Measurements from ENCODE around the gene PAK2. TPM values are rescaled to one million over a fixed set of nuclear protein-coding genes. Genes with fewer than 3 reads are reported as not detected.

PAK2 gene
- total RNA-seq, 4 donors from 2014 or later = 69.3 to 127 (median 74.7) TPM

GRCh38 chr3:196757876-196758739, 18.5 kb downstream of the PAK2 start:
- TF ChIP-seq, protein P1, sequence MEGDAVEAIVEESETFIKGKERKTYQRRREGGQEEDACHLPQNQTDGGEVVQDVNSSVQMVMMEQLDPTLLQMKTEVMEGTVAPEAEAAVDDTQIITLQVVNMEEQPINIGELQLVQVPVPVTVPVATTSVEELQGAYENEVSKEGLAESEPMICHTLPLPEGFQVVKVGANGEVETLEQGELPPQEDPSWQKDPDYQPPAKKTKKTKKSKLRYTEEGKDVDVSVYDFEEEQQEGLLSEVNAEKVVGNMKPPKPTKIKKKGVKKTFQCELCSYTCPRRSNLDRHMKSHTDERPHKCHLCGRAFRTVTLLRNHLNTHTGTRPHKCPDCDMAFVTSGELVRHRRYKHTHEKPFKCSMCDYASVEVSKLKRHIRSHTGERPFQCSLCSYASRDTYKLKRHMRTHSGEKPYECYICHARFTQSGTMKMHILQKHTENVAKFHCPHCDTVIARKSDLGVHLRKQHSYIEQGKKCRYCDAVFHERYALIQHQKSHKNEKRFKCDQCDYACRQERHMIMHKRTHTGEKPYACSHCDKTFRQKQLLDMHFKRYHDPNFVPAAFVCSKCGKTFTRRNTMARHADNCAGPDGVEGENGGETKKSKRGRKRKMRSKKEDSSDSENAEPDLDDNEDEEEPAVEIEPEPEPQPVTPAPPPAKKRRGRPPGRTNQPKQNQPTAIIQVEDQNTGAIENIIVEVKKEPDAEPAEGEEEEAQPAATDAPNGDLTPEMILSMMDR (IDR thresholded peaks at IDR 0.05; ENCODE audit: low read depth) = no peak

DNA sequence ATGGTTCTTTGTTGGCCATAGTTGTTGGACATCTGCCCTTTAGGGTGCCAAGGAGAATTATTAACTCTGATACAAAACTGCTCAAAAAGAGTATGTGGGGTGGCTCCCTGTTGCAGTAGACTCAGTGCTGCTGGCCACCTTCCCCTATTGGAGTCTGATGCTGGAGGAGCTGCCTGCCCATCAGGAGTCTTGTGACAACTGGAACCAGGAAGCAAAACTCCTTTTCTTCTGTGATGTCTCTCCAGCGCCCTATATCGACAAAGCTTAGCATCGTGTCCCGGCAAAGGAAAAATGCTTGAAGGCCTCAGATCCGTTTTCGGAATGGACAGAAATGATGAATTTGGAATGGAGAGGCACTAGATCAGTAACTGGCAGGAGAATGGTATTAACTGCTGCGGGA, 23.5 kb downstream of the PAK2 start:
- TF ChIP-seq, protein P1 (IDR thresholded peaks at IDR 0.05; ENCODE audit: low read depth) = no peak

GRCh38 chr3:196765454-196765853, 25.8 kb downstream of the PAK2 start:
- TF ChIP-seq, protein P1 (IDR thresholded peaks at IDR 0.05; ENCODE audit: low read depth) = no peak

DNA sequence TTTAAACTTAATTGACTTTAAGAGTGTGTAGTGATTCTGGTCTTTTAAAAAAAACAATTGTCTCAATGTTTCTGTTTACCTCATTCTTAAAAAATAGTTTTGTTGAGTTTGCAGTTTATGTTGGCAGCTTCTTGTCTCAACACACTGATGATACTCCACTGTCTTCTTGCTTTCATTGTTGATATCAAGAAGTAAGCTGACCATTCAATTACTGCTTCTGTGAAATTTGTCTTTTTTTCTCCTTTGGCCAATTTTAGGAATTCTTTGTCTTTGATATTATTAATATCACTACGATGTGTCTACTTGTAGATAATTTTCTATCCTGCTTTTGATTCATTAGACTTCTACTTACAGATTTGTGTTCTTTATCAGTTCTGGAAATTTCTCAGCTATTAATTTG, 31.4 kb downstream of the PAK2 start:
- TF ChIP-seq, protein P1 (IDR thresholded peaks at IDR 0.05; ENCODE audit: low read depth) = no peak

GRCh38 chr3:196772102-196772501, 32.4 kb downstream of the PAK2 start:
- TF ChIP-seq, protein P1 (IDR thresholded peaks at IDR 0.05; ENCODE audit: low read depth) = no peak

DNA sequence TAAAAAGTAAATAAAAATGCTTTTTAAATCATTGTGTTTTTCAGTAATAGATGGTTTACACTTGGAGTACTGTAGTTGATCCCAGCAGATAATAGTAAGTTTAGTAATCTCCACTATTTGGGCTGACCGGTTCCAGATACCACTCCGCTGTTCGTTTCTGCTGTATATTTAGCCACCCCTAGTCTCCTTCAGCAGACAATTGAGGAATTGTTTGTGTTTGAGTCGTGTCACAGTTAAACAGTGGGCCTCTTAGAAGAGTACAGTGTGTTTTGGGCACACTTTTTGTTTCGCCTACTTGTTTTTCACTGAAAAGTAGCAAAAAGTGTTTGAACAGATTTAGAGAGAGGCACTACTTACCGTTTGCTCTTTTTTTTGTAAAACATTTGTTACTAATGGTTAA, 33.2 kb downstream of the PAK2 start:
- TF ChIP-seq, protein P1 (IDR thresholded peaks at IDR 0.05; ENCODE audit: low read depth) = no peak

DNA sequence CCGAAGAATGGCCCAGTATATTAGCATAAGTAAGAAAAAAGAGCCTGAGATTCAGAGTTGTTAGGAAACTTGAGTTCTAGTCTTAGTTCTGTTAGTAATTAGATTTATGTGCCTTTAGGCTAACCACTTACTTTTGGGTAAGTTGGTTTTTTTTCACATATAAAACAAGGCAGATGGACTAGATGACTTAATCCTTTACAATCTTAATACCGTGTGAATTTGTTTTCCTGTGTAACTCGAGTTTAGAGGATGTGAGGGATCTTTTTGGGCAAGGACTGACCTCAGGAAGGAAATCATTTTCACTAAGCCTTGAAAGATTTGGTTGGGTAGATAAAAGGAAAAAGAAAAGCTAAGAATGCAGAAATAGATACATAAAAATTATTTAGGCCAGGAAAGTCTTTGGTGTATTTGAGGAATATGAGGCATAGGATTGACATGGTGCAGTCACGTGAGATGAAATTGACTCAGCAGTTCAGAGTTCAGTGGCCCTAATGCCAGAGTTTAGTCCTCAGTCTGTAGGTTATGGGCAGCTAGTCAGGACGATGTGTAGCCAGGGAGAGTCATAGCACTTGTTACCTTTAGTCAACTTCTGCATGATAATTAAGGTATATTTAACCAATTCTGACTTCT, 34.6 kb downstream of the PAK2 start:
- TF ChIP-seq, protein P1 (IDR thresholded peaks at IDR 0.05; ENCODE audit: low read depth) = no peak

All from subcutaneous adipose tissue (tissue), 4 donors.